ENCODE measurements around the gene MRPL55.
"Not testable (repeated sequence)": the region's sequence is repeated elsewhere in the genome, so short reads cannot be mapped to it uniquely, and the experiment has no call there.

MRPL55 gene

GRCh38 chr1:228120351-228120750 is 11.3 kb upstream of the MRPL55 start:
- Histone ChIP-seq H3K27ac (ENCODE audit: low read length) (no peak overlapping the region), H3K9me3 (ENCODE audit: control insufficient read depth in 2 of 2, low read length in 2 of 2) (no peaks in the 10 kb centered on the region)

DNA sequence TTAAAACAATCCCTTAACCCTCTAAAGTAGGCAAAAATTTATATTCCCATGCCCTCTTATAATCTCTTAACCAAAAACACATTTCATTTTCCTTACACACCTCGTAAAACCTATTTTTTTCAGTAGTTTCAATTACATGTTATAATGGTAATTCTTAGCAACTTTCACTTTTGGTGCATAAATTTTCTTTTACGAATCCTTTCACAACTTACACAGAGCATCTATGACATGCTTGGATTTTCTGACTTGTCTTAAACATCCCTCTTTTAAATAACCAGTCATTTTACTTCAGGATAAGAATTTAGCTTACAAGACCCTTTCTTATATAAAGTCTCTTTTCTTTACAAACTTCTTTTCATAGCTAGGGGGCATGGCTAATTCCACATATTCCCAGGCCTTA is 8.9 kb upstream of the MRPL55 start:
- Histone ChIP-seq H3K4me1 (ENCODE audit: control insufficient read depth, insufficient read depth, low read length) (no peaks in the 10 kb centered on the region), H3K9ac (ENCODE audit: low read length in 2 of 2) (no peak overlapping the region), H3K27ac (ENCODE audit: low read length) (no peak overlapping the region), H3K36me3 (ENCODE audit: control insufficient read depth in 2 of 2, insufficient read depth in 2 of 2, low read length in 2 of 2) (no peaks in the 10 kb centered on the region), H3K27me3 (ENCODE audit: control insufficient read depth in 1 of 2, insufficient read depth in 2 of 2, low read length in 2 of 2) (no peaks in the 10 kb centered on the region), H3K9me3 (ENCODE audit: control insufficient read depth in 2 of 2, low read length in 2 of 2) (no peaks in the 10 kb centered on the region), H3K4me3 (ENCODE audit: low read length in 2 of 2) (no peak overlapping the region)

More at GRCh38 chr1:228120351-228120750, 11.3 kb upstream of the MRPL55 start:
- Histone ChIP-seq H3K4me1 (ENCODE audit: control insufficient read depth, insufficient read depth, low read length) (no peaks in the 10 kb centered on the region), H3K4me3 (ENCODE audit: low read length in 2 of 2) (no peak overlapping the region), H3K27me3 (ENCODE audit: control insufficient read depth in 1 of 2, insufficient read depth in 2 of 2, low read length in 2 of 2) (no peaks in the 10 kb centered on the region), H3K36me3 (ENCODE audit: control insufficient read depth in 2 of 2, insufficient read depth in 2 of 2, low read length in 2 of 2) (no peaks in the 10 kb centered on the region), H3K9ac (ENCODE audit: low read length in 2 of 2) (no peak overlapping the region)

GRCh38 chr1:228117335-228117734 is 8.2 kb upstream of the MRPL55 start:
- H3K4me3 ChIP-seq (ENCODE audit: low read length in 2 of 2) = no peak overlapping the region
- no peaks in the 10 kb centered on the region for H3K4me1 ChIP-seq (ENCODE audit: control insufficient read depth, insufficient read depth, low read length)
- no peaks in the 10 kb centered on the region for H3K36me3 ChIP-seq (ENCODE audit: control insufficient read depth in 2 of 2, insufficient read depth in 2 of 2, low read length in 2 of 2)
- no peaks in the 10 kb centered on the region for H3K9me3 ChIP-seq (ENCODE audit: control insufficient read depth in 2 of 2, low read length in 2 of 2)
- no peak overlapping the region for H3K27ac ChIP-seq (ENCODE audit: low read length)
- H3K27me3 ChIP-seq (ENCODE audit: control insufficient read depth in 1 of 2, insufficient read depth in 2 of 2, low read length in 2 of 2) = no peaks in the 10 kb centered on the region
- H3K9ac ChIP-seq (ENCODE audit: low read length in 2 of 2) = no peak overlapping the region

DNA sequence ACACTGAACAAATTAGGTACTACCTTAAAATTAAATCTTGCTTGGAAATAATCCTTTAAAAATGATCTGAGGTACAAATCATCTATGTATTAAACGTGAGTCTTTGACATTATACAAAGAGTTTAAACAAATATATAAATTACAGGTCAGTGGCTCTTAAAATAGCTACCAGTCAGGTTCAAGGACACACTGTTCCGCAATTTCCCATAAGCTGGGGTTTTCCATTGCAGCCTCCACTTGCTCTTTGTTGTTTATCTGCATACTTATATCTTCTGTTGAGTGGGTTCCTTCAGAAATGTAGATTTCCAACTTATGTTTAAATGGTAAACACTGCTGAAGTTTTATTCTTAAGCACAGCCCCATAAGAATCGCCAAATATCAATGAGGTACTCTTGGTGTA is 5.7 kb upstream of the MRPL55 start:
- H3K27ac ChIP-seq (ENCODE audit: low read length) = no peak overlapping the region
- no peak overlapping the region for H3K4me3 ChIP-seq (ENCODE audit: low read length in 2 of 2)
- H3K36me3 ChIP-seq (ENCODE audit: control insufficient read depth in 2 of 2, insufficient read depth in 2 of 2, low read length in 2 of 2) = no peaks in the 10 kb centered on the region
- H3K9ac ChIP-seq (ENCODE audit: low read length in 2 of 2) = no peak overlapping the region
- H3K27me3 ChIP-seq (ENCODE audit: control insufficient read depth in 1 of 2, insufficient read depth in 2 of 2, low read length in 2 of 2) = no peaks in the 10 kb centered on the region
- H3K9me3 ChIP-seq (ENCODE audit: control insufficient read depth in 2 of 2, low read length in 2 of 2) = no peaks in the 10 kb centered on the region
- peaks cover 8% of the 10 kb centered on the region for H3K4me1 ChIP-seq (ENCODE audit: control insufficient read depth, insufficient read depth, low read length)

DNA sequence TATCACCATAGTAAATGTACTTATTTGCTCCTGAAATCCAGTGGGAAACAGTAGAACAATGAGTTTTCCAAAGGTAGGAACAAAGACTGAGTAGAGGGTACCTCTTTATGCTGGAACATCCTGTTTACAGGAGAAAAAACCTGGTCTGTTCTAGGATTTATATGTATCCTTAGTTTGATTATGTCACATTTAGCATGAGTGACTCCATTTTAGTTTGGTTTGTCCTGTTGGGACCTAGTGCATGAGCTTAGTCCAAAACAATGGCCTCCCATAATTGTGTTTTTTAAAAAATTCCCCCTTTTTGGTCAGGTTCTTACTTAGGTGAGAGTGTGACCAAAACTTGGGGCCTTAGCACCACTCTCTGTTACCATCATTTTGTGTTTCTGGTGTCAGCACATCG is 3.5 kb upstream of the MRPL55 start:
- no peaks in the 10 kb centered on the region for H3K9me3 ChIP-seq (ENCODE audit: control insufficient read depth in 2 of 2, low read length in 2 of 2)
- no peak overlapping the region for H3K4me3 ChIP-seq (ENCODE audit: low read length in 2 of 2)
- H3K36me3 ChIP-seq (ENCODE audit: control insufficient read depth in 2 of 2, insufficient read depth in 2 of 2, low read length in 2 of 2) = no peaks in the 10 kb centered on the region
- no peak overlapping the region for H3K27ac ChIP-seq (ENCODE audit: low read length)
- H3K4me1 ChIP-seq (ENCODE audit: control insufficient read depth, insufficient read depth, low read length) = peaks cover 24% of the 10 kb centered on the region
- no peaks in the 10 kb centered on the region for H3K27me3 ChIP-seq (ENCODE audit: control insufficient read depth in 1 of 2, insufficient read depth in 2 of 2, low read length in 2 of 2)
- H3K9ac ChIP-seq (ENCODE audit: low read length in 2 of 2) = no peak overlapping the region

GRCh38 chr1:228112167-228112566 is 3.1 kb upstream of the MRPL55 start:
- Histone ChIP-seq H3K4me3 (ENCODE audit: low read length in 2 of 2) (no peak overlapping the region), H3K4me1 (ENCODE audit: control insufficient read depth, insufficient read depth, low read length) (peaks cover 26% of the 10 kb centered on the region), H3K36me3 (ENCODE audit: control insufficient read depth in 2 of 2, insufficient read depth in 2 of 2, low read length in 2 of 2) (peaks cover 1 to 4% of the 10 kb centered on the region in 2 donors), H3K27me3 (ENCODE audit: control insufficient read depth in 1 of 2, insufficient read depth in 2 of 2, low read length in 2 of 2) (no peaks in the 10 kb centered on the region), H3K9me3 (ENCODE audit: control insufficient read depth in 2 of 2, low read length in 2 of 2) (no peaks in the 10 kb centered on the region), H3K27ac (ENCODE audit: low read length) (no peak overlapping the region), H3K9ac (ENCODE audit: low read length in 2 of 2) (no peak overlapping the region)

DNA sequence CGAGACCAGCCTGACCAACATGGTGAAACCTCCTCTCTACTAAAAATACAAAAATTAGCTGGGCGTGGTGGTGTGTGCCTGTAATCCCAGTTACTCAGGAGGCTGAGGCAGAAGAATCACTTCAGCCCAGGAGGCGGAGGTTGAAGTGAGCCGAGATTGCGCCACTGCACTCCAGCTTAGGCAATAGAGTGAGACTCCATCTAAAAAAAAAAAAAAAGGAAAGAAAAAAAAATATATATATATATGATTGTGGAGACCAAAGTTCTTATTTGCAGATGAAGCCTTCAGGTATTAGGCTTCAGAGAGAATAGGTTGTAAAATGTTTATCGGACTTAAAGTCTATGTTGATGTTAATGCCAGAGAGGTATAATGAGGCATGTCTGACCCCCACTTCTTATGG is 2.2 kb upstream of the MRPL55 start:
- H3K27me3 ChIP-seq (ENCODE audit: control insufficient read depth in 1 of 2, insufficient read depth in 2 of 2, low read length in 2 of 2); H3K9ac ChIP-seq (ENCODE audit: low read length in 2 of 2); H3K36me3 ChIP-seq (ENCODE audit: control insufficient read depth in 2 of 2, insufficient read depth in 2 of 2, low read length in 2 of 2); H3K9me3 ChIP-seq (ENCODE audit: control insufficient read depth in 2 of 2, low read length in 2 of 2); H3K27ac ChIP-seq (ENCODE audit: low read length); H3K4me3 ChIP-seq (ENCODE audit: low read length in 2 of 2): not testable (repeated sequence)
- H3K4me1 ChIP-seq (ENCODE audit: control insufficient read depth, insufficient read depth, low read length) = peaks cover 26% of the 10 kb centered on the region

DNA sequence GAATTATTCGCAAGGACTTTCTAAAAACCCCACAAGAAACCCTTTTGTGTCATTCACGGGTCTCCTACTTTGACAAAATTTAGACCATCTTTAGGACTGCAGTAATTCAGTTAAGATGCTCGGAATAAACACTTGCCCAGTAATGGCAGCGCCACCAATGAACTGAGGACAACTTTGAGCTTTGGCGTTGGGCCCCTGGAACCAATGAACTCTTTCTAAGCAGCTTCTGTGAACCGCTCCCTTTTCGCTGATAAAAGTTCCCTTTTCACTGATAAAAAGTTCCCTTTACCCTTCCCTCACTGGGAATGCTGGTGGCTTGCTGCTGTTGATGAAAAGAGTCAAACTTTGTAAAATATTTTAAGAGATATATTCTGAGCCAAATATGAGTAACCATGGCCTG is 1.5 kb upstream of the MRPL55 start:
- Histone ChIP-seq H3K9me3 (ENCODE audit: control insufficient read depth in 2 of 2, low read length in 2 of 2) (no peaks in the 10 kb centered on the region), H3K4me1 (ENCODE audit: control insufficient read depth, insufficient read depth, low read length) (peaks cover 26% of the 10 kb centered on the region), H3K9ac (ENCODE audit: low read length in 2 of 2) (no peak overlapping the region), H3K36me3 (ENCODE audit: control insufficient read depth in 2 of 2, insufficient read depth in 2 of 2, low read length in 2 of 2) (peaks cover 4 to 10% of the 10 kb centered on the region in 2 donors), H3K27me3 (ENCODE audit: control insufficient read depth in 1 of 2, insufficient read depth in 2 of 2, low read length in 2 of 2) (no peaks in the 10 kb centered on the region), H3K4me3 (ENCODE audit: low read length in 2 of 2) (no peak overlapping the region), H3K27ac (ENCODE audit: low read length) (no peak overlapping the region)

GRCh38 chr1:228109962-228110488 is 926 bp upstream of the MRPL55 start:
- Histone ChIP-seq H3K27me3 (ENCODE audit: control insufficient read depth in 1 of 2, insufficient read depth in 2 of 2, low read length in 2 of 2) (no peaks in the 10 kb centered on the region), H3K4me3 (ENCODE audit: low read length in 2 of 2) (peak overlapping the region; percentile 90 to 94), H3K4me1 (ENCODE audit: control insufficient read depth, insufficient read depth, low read length) (peaks cover 26% of the 10 kb centered on the region), H3K36me3 (ENCODE audit: control insufficient read depth in 2 of 2, insufficient read depth in 2 of 2, low read length in 2 of 2) (peaks cover 4 to 10% of the 10 kb centered on the region in 2 donors), H3K9me3 (ENCODE audit: control insufficient read depth in 2 of 2, low read length in 2 of 2) (no peaks in the 10 kb centered on the region), H3K9ac (ENCODE audit: low read length in 2 of 2) (peak overlapping the region; percentile 95 to 97), H3K27ac (ENCODE audit: low read length) (peak overlapping the region; percentile 92)

GRCh38 chr1:228108742-228109072 is 392 bp downstream of the MRPL55 start:
- H3K4me1 ChIP-seq (ENCODE audit: control insufficient read depth, insufficient read depth, low read length) = peaks cover 29% of the 10 kb centered on the region
- peak overlapping the region; percentile 94 to 97 for H3K9ac ChIP-seq (ENCODE audit: low read length in 2 of 2)
- no peaks in the 10 kb centered on the region for H3K27me3 ChIP-seq (ENCODE audit: control insufficient read depth in 1 of 2, insufficient read depth in 2 of 2, low read length in 2 of 2)
- peak overlapping the region; percentile 90 to 94 for H3K4me3 ChIP-seq (ENCODE audit: low read length in 2 of 2)
- no peaks in the 10 kb centered on the region for H3K9me3 ChIP-seq (ENCODE audit: control insufficient read depth in 2 of 2, low read length in 2 of 2)
- peak overlapping the region; percentile 92 for H3K27ac ChIP-seq (ENCODE audit: low read length)
- peaks cover 4 to 10% of the 10 kb centered on the region in 2 donors for H3K36me3 ChIP-seq (ENCODE audit: control insufficient read depth in 2 of 2, insufficient read depth in 2 of 2, low read length in 2 of 2)

GRCh38 chr1:228108055-228108690 is 926 bp downstream of the MRPL55 start:
- Histone ChIP-seq H3K4me1 (ENCODE audit: control insufficient read depth, insufficient read depth, low read length) (peaks cover 35% of the 10 kb centered on the region), H3K4me3 (ENCODE audit: low read length in 2 of 2) (peak overlapping the region; percentile 90 to 94), H3K27ac (ENCODE audit: low read length) (peak overlapping the region; percentile 92), H3K36me3 (ENCODE audit: control insufficient read depth in 2 of 2, insufficient read depth in 2 of 2, low read length in 2 of 2) (peaks cover 4 to 10% of the 10 kb centered on the region in 2 donors), H3K27me3 (ENCODE audit: control insufficient read depth in 1 of 2, insufficient read depth in 2 of 2, low read length in 2 of 2) (no peaks in the 10 kb centered on the region), H3K9me3 (ENCODE audit: control insufficient read depth in 2 of 2, low read length in 2 of 2) (no peaks in the 10 kb centered on the region), H3K9ac (ENCODE audit: low read length in 2 of 2) (peak overlapping the region; percentile 94 to 97)
